ENCODE data around the gene ONECUT3.
A peak's percentile ranks its signal among the peaks of the same experiment; 100 is the strongest.

The ONECUT3 gene

GRCh38 chr19:1808395-1808731, 55.1 kb downstream of the ONECUT3 start:
- no peak overlapping the region for H3K4me3 ChIP-seq (ENCODE audit: low read depth, low read length)
- TF ChIP-seq CTCF (IDR thresholded peaks at IDR 0.05; ENCODE audit: borderline replicate concordance, insufficient read depth, low read depth, low read length), result no peak

DNA sequence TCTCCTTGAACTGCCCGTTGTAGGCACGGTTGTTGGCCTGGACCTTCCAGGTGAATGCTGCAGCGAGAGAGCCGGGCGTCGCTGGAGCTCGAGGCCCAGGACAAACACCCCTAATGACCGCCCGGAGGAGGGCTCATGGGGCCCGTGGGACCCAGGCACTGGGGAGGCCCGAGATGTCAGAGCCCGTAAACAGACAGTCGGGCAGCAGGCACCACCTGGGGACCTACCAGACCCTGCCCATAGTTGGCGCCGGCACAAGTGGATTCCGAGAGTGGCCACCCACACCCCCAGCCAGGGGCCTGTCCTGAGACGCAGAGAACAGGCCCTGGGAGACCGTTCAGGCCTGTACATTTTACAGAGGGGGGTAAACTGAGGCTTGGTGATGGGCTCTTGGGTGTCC, 56.4 kb downstream of the ONECUT3 start:
- no peak overlapping the region for H3K4me3 ChIP-seq (ENCODE audit: low read depth, low read length)
- no peak for TF ChIP-seq CTCF (IDR thresholded peaks at IDR 0.05; ENCODE audit: borderline replicate concordance, insufficient read depth, low read depth, low read length)

GRCh38 chr19:1810439-1811160, 57.3 kb downstream of the ONECUT3 start:
- no peak overlapping the region for H3K4me3 ChIP-seq (ENCODE audit: low read depth, low read length)
- TF ChIP-seq CTCF (IDR thresholded peaks at IDR 0.05; ENCODE audit: borderline replicate concordance, insufficient read depth, low read depth, low read length), result no peak

DNA sequence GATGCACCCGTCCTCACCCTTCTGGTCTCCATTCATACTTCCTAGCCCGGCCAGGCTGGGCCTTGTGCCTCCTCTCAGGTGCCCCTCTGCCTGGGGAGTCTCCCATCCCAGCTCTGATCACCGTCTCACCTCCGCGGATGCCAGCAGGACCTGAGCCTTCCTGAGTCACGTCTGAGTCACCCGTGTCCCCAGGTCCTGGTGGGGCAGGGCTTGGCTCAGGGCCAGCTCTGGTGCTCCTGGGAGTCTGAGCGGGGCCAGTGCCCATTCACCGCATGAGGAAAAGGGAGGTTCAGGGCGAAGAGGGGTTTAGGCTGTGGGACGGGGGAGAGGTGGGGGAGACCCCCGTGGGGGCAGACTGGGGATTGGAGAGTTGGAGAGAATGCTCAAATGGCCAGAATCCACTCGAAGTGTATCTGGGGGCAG, 58.2 kb downstream of the ONECUT3 start:
- peak overlapping the region; percentile 47 for H3K4me3 ChIP-seq (ENCODE audit: low read depth, low read length)
- no peak for TF ChIP-seq CTCF (IDR thresholded peaks at IDR 0.05; ENCODE audit: borderline replicate concordance, insufficient read depth, low read depth, low read length)

DNA sequence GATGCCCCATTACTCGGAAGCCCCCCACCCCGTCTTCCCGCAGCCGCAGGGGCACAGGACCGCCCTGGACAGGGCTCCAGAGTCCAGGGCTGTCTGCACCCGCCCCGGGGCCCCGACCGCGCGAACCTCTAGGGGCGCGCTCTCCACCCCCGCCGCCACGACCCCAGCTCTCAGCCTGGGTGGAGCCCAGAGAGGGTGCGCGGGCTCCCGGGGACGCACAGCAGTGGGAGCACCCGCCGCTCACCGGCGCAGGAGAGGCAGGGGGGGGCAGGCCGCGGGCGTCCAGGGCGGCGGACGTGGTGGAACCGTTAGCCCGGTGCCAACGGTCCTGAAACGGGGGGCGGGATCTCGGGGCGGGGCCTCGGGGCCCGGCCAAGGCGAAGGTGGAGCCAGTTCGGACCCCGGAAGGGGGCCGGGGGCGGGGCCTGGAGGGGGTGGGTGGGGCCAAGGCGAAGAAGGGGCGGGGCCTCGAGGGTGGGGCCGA, 58.7 kb downstream of the ONECUT3 start, which contains the start of gene ATP8B3:
TSS of gene ATP8B3 (minus strand) at position 335 of the 484 bp plus-strand sequence. CDS start 540 bp downstream, outside the sequence.
- TF ChIP-seq CTCF (IDR thresholded peaks at IDR 0.05; ENCODE audit: borderline replicate concordance, insufficient read depth, low read depth, low read length), result peak; percentile 56
- peak within 1 kb of the TSS; percentile 47 for H3K4me3 ChIP-seq (ENCODE audit: low read depth, low read length)

GRCh38 chr19:1812426-1813191, 59.3 kb downstream of the ONECUT3 start:
- H3K4me3 ChIP-seq (ENCODE audit: low read depth, low read length), result peak overlapping the region; percentile 47
- peak; percentile 73 for TF ChIP-seq CTCF (IDR thresholded peaks at IDR 0.05; ENCODE audit: borderline replicate concordance, insufficient read depth, low read depth, low read length)
